Ascending aorta (tissue), 2 donors: ENCODE data around the gene SLC22A4. TPM values are rescaled to one million over a fixed set of nuclear protein-coding genes. Genes with fewer than 3 reads are reported as not detected.

Experiments
- DNase-seq, 2 donors: peaks; one replicate each; pipeline ENCODE4 v3.0.0-alpha.2; 2019; ENCODE audit warnings: low spot score in 2 of 2
- H3K27ac ChIP-seq, 2 donors: fragments of 200-600 bp; sonication (generic); one replicate each; pipeline ENCODE4 v1.5.1; 2016 to 2017; ENCODE audit warnings: mild to moderate bottlenecking in 1 of 2
- H3K27me3 ChIP-seq: fragments of 200-600 bp; sonication (generic); one replicate; pipeline ENCODE4 v1.5.1; 2017
- H3K36me3 ChIP-seq, 2 donors: fragments of 200-600 bp; sonication (generic); one replicate each; pipeline ENCODE4 v1.5.1; 2016
- H3K4me1 ChIP-seq, 2 donors: fragments of 200-600 bp; sonication (generic); one replicate each; pipeline ENCODE4 v1.5.1; 2016 to 2017; ENCODE audit warnings: mild to moderate bottlenecking in 1 of 2
- H3K4me3 ChIP-seq, 2 donors: fragments of 200-600 bp; sonication (generic); one replicate each; pipeline ENCODE4 v1.5.1; 2016 to 2017; ENCODE audit warnings: mild to moderate bottlenecking in 1 of 2
- H3K9me3 ChIP-seq, 2 donors: fragments of 200-600 bp; sonication (generic); one replicate each; pipeline ENCODE4 v1.5.1; 2016
- CTCF ChIP-seq, 3 experiments: fragments of 200-600 bp in 2 of 3; fragments of 450-650 bp in 1 of 3; sonication (generic) in 2 of 3; IDR thresholded peaks; one replicate each; pipeline ENCODE4 v1.5.1; 2016 to 2019; ENCODE audit warnings: antibody characterized with exemption in 3 of 3, mild to moderate bottlenecking in 1 of 3, moderate library complexity in 1 of 3
- intact Hi-C: fragments of 100-400 bp; cut with DNase I; formaldehyde crosslinking; loops from one replicate; pipeline ENCODE4 v1.15.1; 2023
- total RNA-seq: library from RNA; depleted of rRNA; stranded (reverse); fragments of >200 nt; gene quantifications from one replicate; pipeline ENCODE4 v1.1.0, GENCODE V29; 2016

Gene SLC22A4
- total RNA-seq, 1 donor from 2014 or later, result 18.1 TPM

- TF ChIP-seq CTCF (IDR thresholded peaks at IDR 0.05), result no peak
- Histone ChIP-seq H3K4me1 (peaks cover 31 to 48% of the 10 kb centered on the region in 2 donors), H3K4me3 (no peak overlapping the region), H3K27me3 (no peaks in the 10 kb centered on the region), H3K27ac (peak overlapping the region; percentile 84 to 95), H3K9me3 (no peaks in the 10 kb centered on the region), H3K36me3 (peaks cover 17 to 19% of the 10 kb centered on the region in 2 donors)
- DNase-seq, result peak; percentile 65 to 90
- intact Hi-C loops, result loop anchor here (2.0 to 5.0 kb wide), 2 partner anchors 21 to 33 kb away; no protein-coding TSS in a partner anchor
Observed at GRCh38 chr5:132389585-132390286, 95.5 kb downstream of the SLC22A4 start.

GRCh38 chr5:132391247-132391646, 97.1 kb downstream of the SLC22A4 start:
- H3K27ac ChIP-seq, result peak overlapping the region in 1 of 2 donors; percentile 1
- no peaks in the 10 kb centered on the region for H3K27me3 ChIP-seq
- DNase-seq, result no peak
- TF ChIP-seq CTCF (IDR thresholded peaks at IDR 0.05), result no peak
- peaks cover 21 to 37% of the 10 kb centered on the region in 2 donors for H3K4me1 ChIP-seq
- H3K9me3 ChIP-seq, result no peaks in the 10 kb centered on the region
- H3K36me3 ChIP-seq, result peaks cover 17 to 24% of the 10 kb centered on the region in 2 donors
- intact Hi-C loops, result no loop called here
- H3K4me3 ChIP-seq, result no peak overlapping the region

- Histone ChIP-seq H3K4me1 (peaks cover 19 to 31% of the 10 kb centered on the region in 2 donors), H3K9me3 (no peaks in the 10 kb centered on the region), H3K36me3 (peaks cover 17 to 24% of the 10 kb centered on the region in 2 donors), H3K4me3 (no peak overlapping the region), H3K27me3 (no peaks in the 10 kb centered on the region), H3K27ac (peak overlapping the region in 1 of 2 donors; percentile 1)
- no peak for TF ChIP-seq CTCF (IDR thresholded peaks at IDR 0.05)
- no peak for DNase-seq
- intact Hi-C loops, result no loop called here
Observed at GRCh38 chr5:132391870-132392269, 97.7 kb downstream of the SLC22A4 start.

- H3K9me3 ChIP-seq, result no peaks in the 10 kb centered on the region
- peaks cover 13 to 26% of the 10 kb centered on the region in 2 donors for H3K4me1 ChIP-seq
- TF ChIP-seq CTCF (IDR thresholded peaks at IDR 0.05), result no peak
- intact Hi-C loops, result no loop called here
- peaks cover 17 to 24% of the 10 kb centered on the region in 2 donors for H3K36me3 ChIP-seq
- H3K27me3 ChIP-seq, result no peaks in the 10 kb centered on the region
- DNase-seq, result no peak
- no peak overlapping the region for H3K4me3 ChIP-seq
- no peak overlapping the region for H3K27ac ChIP-seq
Observed at GRCh38 chr5:132392411-132392810, 98.2 kb downstream of the SLC22A4 start.

GRCh38 chr5:132392978-132393825, 99.0 kb downstream of the SLC22A4 start:
- Histone ChIP-seq H3K4me3 (no peak overlapping the region), H3K36me3 (peaks cover 17 to 24% of the 10 kb centered on the region in 2 donors), H3K4me1 (peaks cover 8 to 19% of the 10 kb centered on the region in 2 donors), H3K9me3 (no peaks in the 10 kb centered on the region), H3K27ac (no peak overlapping the region), H3K27me3 (no peaks in the 10 kb centered on the region)
- no peak for TF ChIP-seq CTCF (IDR thresholded peaks at IDR 0.05)
- DNase-seq, result no peak
- intact Hi-C loops, result no loop called here

Other genes with a start within 250 kb of the SLC22A4 start
- gene IL3, start 233.7 kb upstream of the SLC22A4 start, total RNA-seq, result not detected
- not detected for gene CSF2, start 220.6 kb upstream of the SLC22A4 start, total RNA-seq
- gene P4HA2, start 66.5 kb upstream of the SLC22A4 start, total RNA-seq, result 22.6 TPM
- gene PDLIM4, start 36.7 kb upstream of the SLC22A4 start, total RNA-seq, result 49.1 TPM
- gene SLC22A5, start 75.3 kb downstream of the SLC22A4 start, total RNA-seq, result 11.9 TPM
- 57.7 TPM for gene IRF1, start 196.4 kb downstream of the SLC22A4 start, total RNA-seq
- not detected for gene IL5, start 249.1 kb downstream of the SLC22A4 start, total RNA-seq